Measurements from ENCODE around the gene RALY.
A peak's percentile ranks its signal among the peaks of the same experiment; 100 is the strongest.
"Not testable (repeated sequence)": the region's sequence is repeated elsewhere in the genome, so short reads cannot be mapped to it uniquely, and the experiment has no call there.

RALY gene

GRCh38 chr20:34109442-34109841 lies 115.7 kb downstream of the RALY start:
- no peak for DNase-seq (ENCODE audit: low spot score)

GRCh38 chr20:34110025-34110744 lies 116.5 kb downstream of the RALY start:
- no peak for DNase-seq (ENCODE audit: low spot score)

DNA sequence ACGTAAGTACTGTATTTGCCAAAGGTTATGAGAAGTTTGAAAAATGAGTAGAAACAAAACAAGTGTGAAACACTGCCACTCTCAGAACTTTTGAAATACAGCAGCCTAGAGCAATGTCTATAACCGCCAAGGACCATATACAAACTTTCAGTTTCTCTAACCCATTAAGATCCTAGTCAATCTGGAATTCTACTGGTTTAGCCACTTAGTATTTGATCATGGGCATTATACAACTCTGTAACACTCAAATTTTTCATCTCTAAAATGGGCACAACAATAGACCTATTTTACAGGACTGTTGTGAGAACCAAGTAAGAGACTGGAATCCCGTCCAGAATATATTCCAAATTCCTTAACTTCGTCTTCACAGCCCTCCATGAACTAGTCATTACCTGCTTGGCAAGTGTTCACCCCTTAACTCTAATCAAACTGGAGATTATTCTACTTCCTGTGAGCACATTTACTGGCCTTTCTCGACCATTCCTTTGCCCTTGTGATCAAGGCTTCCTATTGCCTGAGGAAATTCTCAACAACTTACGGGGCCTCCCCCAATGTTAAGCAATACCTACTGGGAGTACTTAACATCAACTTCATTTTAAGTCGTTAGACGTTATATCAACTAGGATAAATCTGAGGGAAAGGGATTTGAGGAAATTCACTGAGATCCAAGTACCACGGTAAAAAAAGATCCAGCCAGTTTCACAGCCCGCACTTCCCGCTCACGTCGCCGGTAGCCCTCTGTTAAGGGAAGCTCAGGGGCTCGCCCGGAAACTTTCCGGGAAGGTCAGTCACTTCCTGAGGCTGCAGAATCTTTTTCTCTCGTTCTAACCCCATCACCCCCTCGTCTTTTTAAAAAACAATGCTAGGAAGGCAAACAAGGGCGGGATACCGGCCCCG lies 117.3 kb downstream of the RALY start:
- DNase-seq (ENCODE audit: low spot score), result peak; percentile 12

- DNase-seq (ENCODE audit: low spot score), result peak; percentile 97
These were observed 118.2 kb downstream of the RALY start, which contains the start of gene EIF2S2 for GRCh38 chr20:34111702-34112599. EIF2S2 (minus strand) TSS chr20:34112243; CDS start chr20:34112110, 133 bp downstream.

DNA sequence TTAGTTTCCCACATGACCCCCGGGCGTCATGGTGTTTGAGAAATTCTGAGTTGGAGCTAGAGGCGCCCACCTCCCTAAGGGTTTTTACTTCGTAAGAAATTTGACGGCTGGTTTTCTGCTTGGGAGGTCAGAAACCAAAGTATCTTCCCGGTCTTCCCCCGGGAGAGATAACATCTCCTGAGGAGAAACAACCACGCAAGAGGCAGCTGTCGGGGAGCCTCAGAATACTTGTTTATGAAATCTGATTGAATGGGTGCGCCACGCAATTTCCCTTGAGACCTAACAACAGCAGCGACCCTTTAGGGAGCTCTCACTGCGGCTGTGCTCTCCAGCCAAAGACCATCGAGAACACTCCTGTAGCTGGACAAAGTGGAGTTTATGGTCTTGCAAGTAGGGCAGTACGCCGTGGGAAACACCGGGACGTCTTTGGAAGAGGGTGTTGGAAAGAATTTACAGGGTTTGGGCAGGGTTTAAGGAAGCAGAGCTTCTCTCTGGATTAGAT lies 118.9 kb downstream of the RALY start:
- DNase-seq (ENCODE audit: low spot score), result peak; percentile 33

DNA sequence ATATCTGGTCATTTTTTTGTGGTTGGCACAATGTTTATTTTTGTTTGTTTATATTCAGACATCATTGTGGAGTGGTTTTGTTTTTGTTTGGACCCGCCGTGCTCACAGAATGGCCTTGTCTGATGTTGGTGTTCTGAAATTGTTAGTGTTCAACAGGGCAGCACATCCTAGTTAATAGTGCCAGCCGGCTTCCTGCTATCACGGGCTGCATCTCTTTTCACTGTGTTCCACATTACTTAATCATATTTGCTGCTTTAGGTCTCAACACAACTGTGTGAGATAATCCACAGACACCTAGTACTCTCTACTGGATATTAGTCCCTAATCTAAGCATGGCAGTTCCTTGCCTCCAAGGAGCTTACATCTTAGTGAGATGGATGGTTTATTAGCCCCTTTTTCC lies 121.1 kb downstream of the RALY start:
- DNase-seq (ENCODE audit: low spot score), result no peak

DNA sequence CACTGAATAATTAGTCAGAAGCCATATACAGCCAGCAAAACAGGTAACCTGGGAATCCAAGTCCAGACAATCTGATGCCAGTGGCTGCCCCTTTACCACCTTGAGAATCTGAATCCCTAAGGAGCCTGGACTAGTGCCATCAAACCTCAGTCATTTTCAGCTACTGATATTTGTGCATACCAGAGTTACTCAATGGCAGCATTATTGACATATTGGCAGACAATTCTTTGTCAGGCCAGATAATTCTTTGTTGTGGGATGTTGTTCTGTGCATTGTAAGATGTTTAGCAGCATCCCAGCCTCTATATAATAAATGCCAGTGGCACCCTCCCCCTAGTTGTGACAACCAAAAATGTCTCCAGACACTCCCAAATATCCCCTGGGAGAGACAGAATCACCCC lies 121.5 kb downstream of the RALY start:
- no peak for DNase-seq (ENCODE audit: low spot score)

- no peak for DNase-seq (ENCODE audit: low spot score)
These were observed 126.5 kb downstream of the RALY start for GRCh38 chr20:34120213-34120612.

DNA sequence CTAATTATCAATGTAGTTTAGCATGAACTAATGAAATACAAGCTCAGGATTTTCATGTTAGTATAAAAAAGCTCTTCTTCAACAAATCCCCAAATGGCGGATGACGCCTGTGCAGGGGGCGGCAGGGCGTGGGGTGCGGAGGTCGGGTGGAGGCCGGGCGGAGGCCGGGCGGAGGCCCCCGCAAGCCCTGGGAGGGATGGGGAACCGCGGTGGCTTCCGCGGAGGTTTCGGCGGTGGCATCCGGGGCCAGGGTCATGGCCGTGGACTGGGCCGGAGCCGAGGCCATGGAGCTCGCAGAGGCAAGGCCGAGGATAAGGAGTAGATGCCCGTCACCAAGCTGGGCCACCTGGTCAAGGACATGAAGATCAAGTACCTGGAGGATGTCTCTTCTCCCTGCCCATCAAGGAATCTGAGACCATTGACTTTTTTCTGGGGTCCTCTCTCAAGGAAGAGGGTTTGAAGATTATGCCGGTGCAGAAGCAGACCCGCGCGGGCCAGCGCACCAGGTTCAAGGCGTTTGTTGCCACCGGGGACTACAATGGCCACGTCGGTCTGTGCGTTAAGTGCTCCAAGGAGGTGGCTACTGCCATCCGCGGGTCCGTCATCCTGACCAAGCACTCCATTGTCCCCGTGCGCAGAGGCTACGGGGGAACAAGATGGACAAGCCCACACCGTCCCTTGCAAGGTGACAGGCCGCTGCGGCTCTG lies 128.7 kb downstream of the RALY start:
- DNase-seq (ENCODE audit: low spot score), result no peak

DNA sequence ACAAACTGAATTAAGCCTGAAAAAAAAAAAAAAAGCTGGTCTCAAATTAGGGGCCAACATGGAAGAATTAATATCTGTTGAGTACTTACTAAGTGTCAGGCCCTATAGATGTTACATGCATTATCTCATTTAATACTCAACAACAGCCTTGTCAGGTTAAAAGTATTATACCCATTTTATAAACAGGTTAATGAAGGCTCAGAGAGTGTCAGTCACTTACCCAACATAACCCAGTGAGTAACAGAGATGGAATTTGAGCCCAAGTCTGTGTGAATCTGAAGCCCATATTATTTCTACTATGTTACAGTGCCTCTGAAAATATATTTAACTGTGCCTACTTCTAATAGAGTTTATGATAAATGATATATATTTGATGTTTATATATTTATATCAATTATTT lies 129.6 kb downstream of the RALY start:
- no peak for DNase-seq (ENCODE audit: low spot score)

DNA sequence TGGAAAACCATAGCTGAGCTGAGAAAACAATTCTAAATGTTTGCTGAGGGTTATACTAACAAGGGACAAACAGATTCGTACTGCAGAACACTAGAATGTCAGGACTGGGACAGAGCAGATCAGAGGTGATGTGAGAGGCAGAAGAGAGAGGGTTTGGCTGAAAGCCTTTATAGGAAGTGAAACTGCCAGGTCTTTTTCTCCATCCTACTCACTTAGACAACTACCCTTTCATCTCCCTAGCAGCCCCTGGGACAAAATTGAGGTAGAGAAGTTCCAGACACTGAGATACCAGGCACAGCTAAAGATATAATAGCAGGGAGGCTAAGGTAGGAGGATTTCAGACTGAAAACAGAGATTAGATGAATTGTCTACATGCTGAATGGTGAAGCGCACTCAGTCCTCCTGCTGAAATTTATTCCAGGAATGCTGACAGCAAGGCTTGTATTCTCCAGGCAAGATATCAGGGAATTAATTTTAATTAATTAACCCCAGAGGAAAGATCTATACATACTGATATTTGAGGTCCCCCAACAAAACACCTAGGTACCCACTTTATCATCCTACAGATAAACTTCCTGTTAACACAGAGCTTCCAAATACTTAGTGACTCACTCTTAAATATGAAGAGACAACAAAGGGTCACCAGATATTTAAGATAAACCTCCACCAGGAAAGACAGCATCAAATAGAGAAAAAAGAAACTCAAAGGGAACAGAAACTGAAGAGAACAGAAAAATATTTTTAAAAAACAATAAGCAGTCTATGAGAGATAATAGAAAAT lies 130.9 kb downstream of the RALY start:
- peak; percentile 34 for DNase-seq (ENCODE audit: low spot score)

- no peak for DNase-seq (ENCODE audit: low spot score)
These were observed 134.1 kb downstream of the RALY start for GRCh38 chr20:34127792-34128191.

- DNase-seq (ENCODE audit: low spot score), result peak; percentile 64
These were observed 135.9 kb downstream of the RALY start for GRCh38 chr20:34129518-34130162.

- no peak for DNase-seq (ENCODE audit: low spot score)
These were observed 137.8 kb downstream of the RALY start for GRCh38 chr20:34131491-34131890.

DNA sequence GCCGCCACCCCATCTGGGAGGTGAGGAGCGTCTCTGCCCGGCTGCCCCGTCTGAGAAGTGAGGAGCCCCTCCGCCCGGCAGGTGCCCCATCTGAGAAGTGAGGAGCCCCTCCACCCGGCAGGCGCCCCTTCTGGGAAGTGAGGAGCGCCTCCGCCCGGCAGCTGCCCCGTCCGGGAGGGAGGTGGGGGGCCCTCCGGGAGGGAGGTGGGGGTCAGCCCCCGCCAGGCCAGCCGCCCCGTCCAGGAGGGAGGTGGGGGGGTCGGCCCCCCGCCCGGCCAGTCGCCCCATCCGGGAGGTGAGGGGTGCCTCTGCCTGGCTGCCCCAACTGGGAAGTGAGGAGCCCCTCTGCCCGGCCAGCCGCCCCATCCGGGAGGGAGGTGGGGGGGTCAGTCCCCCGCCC lies 138.8 kb downstream of the RALY start:
- DNase-seq (ENCODE audit: low spot score), result not testable (repeated sequence)

- not testable (repeated sequence) for DNase-seq (ENCODE audit: low spot score)
These were observed 139.2 kb downstream of the RALY start for GRCh38 chr20:34132943-34133342.

DNA sequence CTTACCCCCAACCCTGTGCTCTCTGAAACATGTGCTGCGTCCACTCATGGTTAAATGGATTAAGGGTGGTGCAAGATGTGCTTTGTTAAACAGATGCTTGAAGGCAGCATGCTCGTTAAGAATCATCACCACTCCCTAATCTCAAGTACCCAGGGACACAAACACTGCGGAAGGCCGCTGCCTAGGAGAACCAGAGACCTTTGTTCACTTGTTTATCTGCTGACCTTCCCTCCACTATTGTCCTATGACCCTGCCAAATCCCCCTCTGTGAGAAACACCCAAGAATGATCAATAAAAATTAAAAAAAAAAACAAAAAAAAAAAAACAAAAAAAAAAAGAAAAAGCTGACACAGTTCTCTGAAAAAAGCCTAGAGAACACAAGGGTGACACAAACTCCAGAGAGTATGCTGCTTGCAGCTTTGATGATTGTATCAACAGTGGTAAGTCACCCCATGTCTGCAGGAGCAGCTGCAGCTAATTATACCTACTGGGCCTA lies 139.7 kb downstream of the RALY start:
- DNase-seq (ENCODE audit: low spot score), result not testable (repeated sequence)

Data from germinal center (tissue), 1 donor.